Activated CD8-positive, alpha-beta memory T cell treated with anti-CD3 and anti-CD28 coated beads, Interleukin-2, amount 50 U/mL, for 24 hours (primary cell): Measurements from ENCODE around the gene ZDHHC11B.
"Not testable (repeated sequence)": the region's sequence is repeated elsewhere in the genome, so short reads cannot be mapped to it uniquely, and the experiment has no call there.

Experiments
- DNase-seq: peaks from one replicate; pipeline ENCODE4 v3.0.0-alpha.2; 2020; ENCODE audit errors: extremely low read depth

ZDHHC11B gene

GRCh38 chr5:769485-770145 is 14.9 kb downstream of the ZDHHC11B start:
- not testable (repeated sequence) for DNase-seq

GRCh38 chr5:766666-767431 is 17.7 kb downstream of the ZDHHC11B start:
- DNase-seq = no peak

- DNase-seq = no peak
Observed at GRCh38 chr5:765948-766631, 18.4 kb downstream of the ZDHHC11B start.

GRCh38 chr5:763998-764781 is 20.3 kb downstream of the ZDHHC11B start:
- no peak for DNase-seq

GRCh38 chr5:763397-763796 is 21.1 kb downstream of the ZDHHC11B start:
- DNase-seq = no peak

GRCh38 chr5:762996-763395 is 21.5 kb downstream of the ZDHHC11B start:
- DNase-seq = not testable (repeated sequence)

- no peak for DNase-seq
Observed at GRCh38 chr5:761854-762710, 22.4 kb downstream of the ZDHHC11B start.

- DNase-seq = no peak
Observed at GRCh38 chr5:761059-761771, 23.3 kb downstream of the ZDHHC11B start.

GRCh38 chr5:760363-761058 is 24.0 kb downstream of the ZDHHC11B start:
- no peak for DNase-seq

- DNase-seq = no peak
Observed at GRCh38 chr5:759781-760362, 24.7 kb downstream of the ZDHHC11B start.

GRCh38 chr5:759111-759751 is 25.3 kb downstream of the ZDHHC11B start:
- peak; percentile 15 for DNase-seq

GRCh38 chr5:758698-759053 is 25.9 kb downstream of the ZDHHC11B start:
- DNase-seq = no peak

- DNase-seq = no peak
Observed at GRCh38 chr5:757931-758697, 26.4 kb downstream of the ZDHHC11B start.

GRCh38 chr5:757346-757930 is 27.1 kb downstream of the ZDHHC11B start:
- DNase-seq = no peak

GRCh38 chr5:756865-757345 is 27.6 kb downstream of the ZDHHC11B start:
- no peak for DNase-seq

- no peak for DNase-seq
Observed at GRCh38 chr5:756171-756570, 28.4 kb downstream of the ZDHHC11B start.

- DNase-seq = not testable (repeated sequence)
Observed at GRCh38 chr5:754143-754632, 30.3 kb downstream of the ZDHHC11B start.
